NCI-H226 (cell line): ENCODE data around the gene GLCE.
"Not testable (repeated sequence)": the region's sequence is repeated elsewhere in the genome, so short reads cannot be mapped to it uniquely, and the experiment has no call there.

ENCODE experiments used
- DNase-seq: peaks from one replicate; pipeline ENCODE4 v3.0.0-alpha.2; 2015

Gene GLCE

GRCh38 chr15:69138963-69139362 lies 21.5 kb upstream of the GLCE start:
- DNase-seq: no peak

- DNase-seq: peak; percentile 65
Measured at GRCh38 chr15:69140306-69140705, 20.1 kb upstream of the GLCE start.

GRCh38 chr15:69141286-69141701 lies 19.1 kb upstream of the GLCE start:
- DNase-seq: no peak

DNA sequence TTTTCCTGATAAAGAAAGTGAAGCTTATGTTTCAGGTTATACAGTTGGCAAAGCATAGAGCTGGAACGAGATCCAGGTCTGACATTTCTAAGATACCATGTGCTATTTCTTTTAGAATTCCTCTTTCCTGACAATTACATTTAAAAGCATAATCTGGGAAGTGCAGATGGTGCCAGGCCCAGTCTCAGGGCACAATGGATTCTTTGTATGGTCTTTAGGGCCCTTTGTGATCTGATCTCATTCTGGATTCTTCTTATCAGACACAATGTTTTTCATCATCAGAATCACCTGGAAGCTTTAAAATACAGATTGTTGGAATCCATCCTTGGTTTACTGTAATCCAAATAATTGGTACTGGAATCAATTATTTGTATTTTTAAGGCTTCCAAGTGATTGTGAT lies 18.6 kb upstream of the GLCE start:
- no peak for DNase-seq

- no peak for DNase-seq
Measured at GRCh38 chr15:69143756-69144436, 16.5 kb upstream of the GLCE start.

GRCh38 chr15:69144530-69144929 lies 15.9 kb upstream of the GLCE start:
- no peak for DNase-seq

GRCh38 chr15:69145149-69145693 lies 15.2 kb upstream of the GLCE start:
- no peak for DNase-seq

- DNase-seq: peak; percentile 66
Measured at GRCh38 chr15:69145694-69146492, 14.5 kb upstream of the GLCE start.

DNA sequence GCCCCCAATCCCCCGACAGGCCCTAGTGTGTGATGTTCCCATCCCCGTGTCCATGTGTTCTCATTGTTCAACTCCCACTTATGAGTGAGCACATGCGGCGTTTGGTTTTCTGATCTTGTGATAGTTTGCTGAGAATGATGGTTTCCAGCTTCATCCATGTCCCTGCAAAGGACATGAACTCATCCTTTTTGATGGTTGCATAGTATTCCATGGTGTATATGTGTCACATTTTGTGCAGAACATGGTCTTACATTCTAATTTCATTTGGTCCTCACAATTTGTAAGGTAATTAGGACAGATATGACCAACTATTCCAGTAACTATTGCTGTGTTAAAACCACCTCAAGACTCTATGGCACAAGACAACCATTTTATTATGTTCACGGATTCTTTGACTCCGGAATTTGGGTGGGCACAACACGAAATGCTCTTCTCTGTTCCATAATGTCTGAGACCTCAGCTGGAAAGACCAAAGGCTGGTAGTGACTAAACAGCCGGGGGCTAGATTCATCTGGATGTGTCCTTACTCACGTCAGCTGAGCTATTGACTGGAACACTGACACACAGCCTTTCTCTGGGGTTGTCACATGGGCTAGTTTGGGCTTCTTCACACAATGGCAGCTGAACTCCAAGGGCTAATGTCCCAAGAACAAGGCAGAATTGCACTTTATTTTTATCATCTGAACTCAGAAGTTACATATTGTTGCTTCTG lies 13.6 kb upstream of the GLCE start:
- DNase-seq: no peak

DNA sequence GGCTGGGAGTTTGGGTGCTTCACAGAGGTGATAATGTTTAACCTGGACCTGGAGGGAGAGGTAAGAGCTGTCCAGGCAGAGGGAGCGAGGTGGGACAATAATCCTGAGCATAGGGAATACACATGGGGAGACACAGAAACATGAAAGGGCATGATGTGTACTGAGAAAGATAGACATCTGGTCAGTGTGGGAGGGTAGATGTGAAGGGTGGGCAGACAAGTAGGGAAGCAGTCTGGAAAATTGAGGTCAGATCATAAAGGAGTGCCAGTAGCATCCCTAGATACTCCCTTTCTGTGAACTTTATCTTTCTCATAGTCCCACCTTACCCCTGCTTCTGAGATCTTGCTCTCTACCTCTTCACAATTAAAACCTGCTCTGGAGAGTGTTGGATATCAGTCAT lies 12.0 kb upstream of the GLCE start:
- DNase-seq: no peak

DNA sequence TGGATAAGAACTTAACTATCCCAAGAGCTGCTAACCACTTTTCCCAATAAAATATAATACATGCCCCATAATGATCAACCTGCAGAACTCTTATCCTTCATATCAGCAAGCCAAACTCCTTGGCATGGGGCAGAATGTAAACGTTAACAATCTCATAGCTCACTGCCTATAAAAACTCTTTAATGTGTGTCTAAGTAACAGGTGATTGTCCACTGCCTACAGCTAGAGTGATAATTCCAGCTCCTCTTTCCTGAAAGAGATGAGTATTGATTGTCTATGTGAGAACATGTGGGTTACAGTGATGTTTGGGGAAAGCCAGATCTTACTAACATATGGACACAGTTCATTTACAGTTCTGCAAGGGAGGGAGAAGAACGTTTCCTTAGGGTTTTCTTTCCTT lies 11.3 kb upstream of the GLCE start:
- no peak for DNase-seq

GRCh38 chr15:69149803-69150202 lies 10.6 kb upstream of the GLCE start:
- DNase-seq: no peak

DNA sequence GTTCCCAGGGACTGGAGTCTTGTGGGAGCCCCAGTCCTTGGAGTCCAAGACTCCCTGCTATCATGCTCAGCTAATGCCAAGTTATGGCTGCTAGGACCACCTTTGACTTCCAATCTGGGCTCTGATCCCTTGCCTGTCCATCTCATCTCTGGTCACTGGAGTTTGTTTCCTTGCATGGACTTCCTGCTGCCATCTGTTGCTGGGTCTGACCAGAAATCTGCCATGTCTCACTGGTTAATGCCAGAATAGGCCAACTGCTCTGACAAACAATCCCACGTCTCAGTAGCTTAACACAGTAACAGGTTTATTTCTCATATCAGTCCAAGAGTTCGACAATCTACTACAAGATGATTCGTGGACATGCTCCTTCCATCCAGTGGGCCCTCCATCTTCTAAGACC lies 10.1 kb upstream of the GLCE start:
- no peak for DNase-seq

DNA sequence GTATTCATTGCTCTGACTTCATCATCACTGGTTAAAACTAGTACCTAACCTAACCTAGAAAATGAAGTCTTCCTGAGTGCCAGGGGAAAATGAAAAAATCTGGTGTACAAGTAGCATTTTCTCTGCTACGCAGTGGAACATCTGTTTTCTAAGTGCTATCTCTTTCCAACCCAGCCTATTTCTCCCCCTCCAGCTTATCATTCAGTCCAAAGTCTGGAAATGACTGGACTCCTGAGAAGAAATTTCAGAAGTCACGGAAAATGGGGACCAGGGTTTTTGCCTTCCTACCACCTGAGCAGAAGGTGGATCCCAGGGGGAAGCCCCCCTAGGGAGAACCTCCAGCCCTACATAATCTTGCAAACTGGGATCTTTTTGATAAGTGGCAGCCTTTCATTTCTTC lies 9.6 kb upstream of the GLCE start:
- no peak for DNase-seq

DNA sequence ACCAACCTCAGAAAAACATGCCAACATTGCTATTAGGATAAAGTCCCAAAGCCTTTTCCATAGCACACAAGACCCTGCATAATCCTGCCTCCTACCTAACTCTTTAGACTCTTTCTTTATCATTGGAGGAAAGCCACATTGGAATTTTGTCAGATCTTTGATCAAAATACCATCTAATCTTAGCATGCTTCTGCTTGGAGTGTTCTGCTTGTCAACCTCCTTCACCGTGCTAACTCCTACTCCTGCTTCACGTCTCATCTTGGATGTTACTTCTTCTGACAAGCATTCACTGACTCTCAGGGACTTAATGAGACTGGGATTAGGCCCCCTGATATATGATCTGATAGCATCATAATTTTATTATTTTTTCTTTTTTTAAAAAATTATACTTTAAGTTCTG lies 7.4 kb upstream of the GLCE start:
- DNase-seq: no peak

- DNase-seq: not testable (repeated sequence)
Measured at GRCh38 chr15:69153587-69153986, 6.8 kb upstream of the GLCE start.

- peak; percentile 35 for DNase-seq
Measured at GRCh38 chr15:69154078-69154477, 6.4 kb upstream of the GLCE start.

DNA sequence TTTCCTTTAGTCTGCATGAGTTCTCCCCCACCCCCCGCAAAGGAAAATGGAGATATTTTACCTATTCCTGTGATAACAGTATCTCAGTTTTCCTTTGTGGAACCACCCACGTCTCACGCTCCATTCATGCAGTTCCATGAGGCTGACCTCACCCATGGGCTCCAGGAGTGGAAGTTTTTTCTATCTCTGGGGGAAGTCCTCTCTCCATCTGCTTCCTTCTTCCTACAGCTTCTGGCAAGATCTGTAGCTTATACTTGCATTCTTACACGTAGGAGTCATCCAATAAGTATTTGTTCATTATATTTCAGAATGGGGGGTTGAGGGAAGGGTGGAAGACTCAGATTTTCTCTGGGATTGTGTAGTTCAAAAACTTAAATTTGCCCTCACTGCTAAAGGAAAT lies 5.8 kb upstream of the GLCE start:
- peak; percentile 95 for DNase-seq

GRCh38 chr15:69156736-69157381 lies 3.6 kb upstream of the GLCE start:
- no peak for DNase-seq

- DNase-seq: no peak
Measured at GRCh38 chr15:69158201-69158842, 2.1 kb upstream of the GLCE start.

- no peak for DNase-seq
Measured at GRCh38 chr15:69158843-69159240, 1.6 kb upstream of the GLCE start.

GRCh38 chr15:69159805-69160140 lies 662 bp upstream of the GLCE start:
- DNase-seq: no peak
